Measurements from ENCODE around the gene COG8. TPM values are rescaled to one million over a fixed set of nuclear protein-coding genes. Genes with fewer than 3 reads are reported as not detected.

COG8 gene
- total RNA-seq, 3 donors from 2014 or later (not counting 1 experiment from before 2014, with no cell fraction given): 26.3 to 34.6 (median 29.0) TPM

DNA sequence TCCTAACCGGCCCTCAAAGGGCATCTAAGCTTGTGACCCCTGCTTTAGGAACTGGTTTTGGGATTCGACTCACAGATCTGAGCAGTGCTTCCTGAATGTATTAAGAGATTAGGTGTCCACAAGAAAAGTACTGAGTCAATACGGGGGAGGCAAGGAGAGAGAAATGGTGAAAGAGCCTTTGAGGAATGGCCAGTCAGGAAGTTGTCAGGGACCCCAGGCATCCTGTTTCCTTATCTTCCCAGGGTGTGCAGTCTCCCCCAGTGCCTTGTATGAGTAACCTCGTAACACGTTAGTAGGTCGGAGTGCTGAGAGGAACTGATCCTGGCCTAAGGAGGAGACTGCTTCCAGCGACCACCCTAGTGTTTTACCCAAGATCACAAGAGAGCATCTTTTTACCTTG lies 28.6 kb upstream of the COG8 start:
- H3K36me3 ChIP-seq (ENCODE audit: control insufficient read depth, insufficient read depth, low read length): peaks cover 58% of the 10 kb centered on the region
- peaks cover 17% of the 10 kb centered on the region for H3K36me3 Mint-ChIP-seq
- no peak overlapping the region for H3K27ac Mint-ChIP-seq
- H3K4me1 ChIP-seq (ENCODE audit: control insufficient read depth, insufficient read depth, low read length): no peaks in the 10 kb centered on the region
- ATAC-seq (no peak), DNase-seq (no peak)
- no peaks in the 10 kb centered on the region for H3K9me3 Mint-ChIP-seq
- H3K4me1 Mint-ChIP-seq: peaks cover 10 to 11% of the 10 kb centered on the region in 2 donors
- no peak overlapping the region for H3K27ac ChIP-seq (ENCODE audit: low read length)
- WGBS (ENCODE audit: insufficient coverage): 84% methylated on average over 7 of the region's 7 CpGs
- H3K4me3 ChIP-seq (ENCODE audit: low read length): no peak overlapping the region
- no peaks in the 10 kb centered on the region for H3K27me3 ChIP-seq (ENCODE audit: control insufficient read depth, insufficient read depth, low read length)
- H3K27me3 Mint-ChIP-seq (ENCODE audit: low read depth in 2 of 2): no peaks in the 10 kb centered on the region
- H3K4me3 Mint-ChIP-seq: no peak overlapping the region
- no peaks in the 10 kb centered on the region for H3K9me3 ChIP-seq (ENCODE audit: control insufficient read depth, insufficient read depth, low read length)
- TF ChIP-seq, protein P1, sequence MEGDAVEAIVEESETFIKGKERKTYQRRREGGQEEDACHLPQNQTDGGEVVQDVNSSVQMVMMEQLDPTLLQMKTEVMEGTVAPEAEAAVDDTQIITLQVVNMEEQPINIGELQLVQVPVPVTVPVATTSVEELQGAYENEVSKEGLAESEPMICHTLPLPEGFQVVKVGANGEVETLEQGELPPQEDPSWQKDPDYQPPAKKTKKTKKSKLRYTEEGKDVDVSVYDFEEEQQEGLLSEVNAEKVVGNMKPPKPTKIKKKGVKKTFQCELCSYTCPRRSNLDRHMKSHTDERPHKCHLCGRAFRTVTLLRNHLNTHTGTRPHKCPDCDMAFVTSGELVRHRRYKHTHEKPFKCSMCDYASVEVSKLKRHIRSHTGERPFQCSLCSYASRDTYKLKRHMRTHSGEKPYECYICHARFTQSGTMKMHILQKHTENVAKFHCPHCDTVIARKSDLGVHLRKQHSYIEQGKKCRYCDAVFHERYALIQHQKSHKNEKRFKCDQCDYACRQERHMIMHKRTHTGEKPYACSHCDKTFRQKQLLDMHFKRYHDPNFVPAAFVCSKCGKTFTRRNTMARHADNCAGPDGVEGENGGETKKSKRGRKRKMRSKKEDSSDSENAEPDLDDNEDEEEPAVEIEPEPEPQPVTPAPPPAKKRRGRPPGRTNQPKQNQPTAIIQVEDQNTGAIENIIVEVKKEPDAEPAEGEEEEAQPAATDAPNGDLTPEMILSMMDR (IDR thresholded peaks at IDR 0.05): no peak
- intact Hi-C loops (cut with micrococcal nuclease): no loop called here

DNA sequence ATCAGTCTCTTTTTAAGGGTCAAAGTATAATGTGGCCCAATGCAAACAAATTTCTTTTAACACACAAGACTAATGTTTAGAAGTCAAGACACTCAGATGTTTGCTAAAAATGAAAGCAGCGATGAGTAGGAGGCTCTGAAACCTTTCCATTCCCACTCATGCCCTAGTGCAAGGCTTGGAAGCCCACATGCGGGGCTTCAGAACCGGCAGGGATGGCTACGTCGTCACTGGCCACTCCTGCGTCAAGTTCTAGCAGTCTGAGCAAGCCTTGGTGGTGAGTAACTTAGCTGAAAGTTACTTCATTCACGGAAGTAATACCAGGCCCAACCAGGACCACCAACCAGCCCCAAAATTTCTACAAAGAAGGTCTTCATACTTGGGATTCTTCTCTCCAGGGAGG lies 27.1 kb upstream of the COG8 start:
- no peaks in the 10 kb centered on the region for H3K27me3 ChIP-seq (ENCODE audit: control insufficient read depth, insufficient read depth, low read length)
- H3K4me3 ChIP-seq (ENCODE audit: low read length): no peak overlapping the region
- Mint-ChIP-seq H3K36me3 (peaks cover 17% of the 10 kb centered on the region), H3K4me3 (no peak overlapping the region), H3K27me3 (ENCODE audit: low read depth in 2 of 2) (no peaks in the 10 kb centered on the region), H3K9me3 (no peaks in the 10 kb centered on the region), H3K4me1 (peaks cover 16 to 21% of the 10 kb centered on the region in 2 donors), H3K27ac (no peak overlapping the region)
- ATAC-seq: no peak
- intact Hi-C loops (cut with micrococcal nuclease): no loop called here
- WGBS (ENCODE audit: insufficient coverage): 93% methylated on average over 6 of the region's 7 CpGs
- TF ChIP-seq, protein P1 (IDR thresholded peaks at IDR 0.05): no peak
- peaks cover 54% of the 10 kb centered on the region for H3K36me3 ChIP-seq (ENCODE audit: control insufficient read depth, insufficient read depth, low read length)
- no peak for DNase-seq
- no peaks in the 10 kb centered on the region for H3K9me3 ChIP-seq (ENCODE audit: control insufficient read depth, insufficient read depth, low read length)
- no peaks in the 10 kb centered on the region for H3K4me1 ChIP-seq (ENCODE audit: control insufficient read depth, insufficient read depth, low read length)
- no peak overlapping the region for H3K27ac ChIP-seq (ENCODE audit: low read length)

DNA sequence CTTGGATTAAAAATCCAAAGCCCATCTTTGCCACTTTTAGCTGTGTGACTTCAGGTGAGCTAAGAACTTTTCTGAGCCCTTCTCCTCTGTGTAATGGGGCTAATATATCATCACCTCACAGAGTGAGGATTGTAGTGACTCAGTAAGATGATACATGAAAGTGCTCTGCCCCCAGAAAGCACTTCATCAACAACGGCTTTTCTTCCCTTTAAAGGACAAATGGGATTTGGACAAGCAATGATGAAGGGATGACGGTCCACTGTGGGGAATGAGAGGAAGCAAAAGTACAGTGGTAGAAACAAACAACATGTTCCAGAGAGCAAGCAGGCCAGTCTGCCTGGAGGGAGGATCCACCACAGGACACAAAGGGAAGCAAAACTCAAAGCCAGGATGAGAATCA lies 26.5 kb upstream of the COG8 start:
- WGBS (ENCODE audit: insufficient coverage): 100% methylated on average over 2 of the region's 2 CpGs

DNA sequence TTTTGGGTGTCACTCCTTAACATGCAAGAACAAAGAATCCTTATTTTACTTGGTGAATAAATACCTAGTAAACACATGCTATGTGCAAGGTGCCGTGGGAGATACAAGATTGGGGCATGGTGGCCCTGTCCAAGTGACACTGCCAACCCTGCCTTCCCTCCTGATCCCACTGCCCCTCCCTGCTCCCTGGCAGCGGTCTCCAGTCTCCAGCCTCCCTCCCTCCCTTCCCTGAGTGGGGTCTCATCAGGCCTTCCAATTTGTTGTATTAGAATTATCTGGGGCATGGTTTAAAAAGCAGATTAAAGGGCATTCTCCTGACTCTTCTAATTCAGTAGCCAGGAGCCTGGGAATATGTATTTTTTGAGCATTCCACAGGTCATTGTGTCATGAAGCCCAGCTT lies 24.7 kb upstream of the COG8 start:
- peaks cover 7% of the 10 kb centered on the region for H3K36me3 Mint-ChIP-seq
- Histone ChIP-seq H3K27ac (ENCODE audit: low read length) (no peak overlapping the region), H3K4me3 (ENCODE audit: low read length) (no peak overlapping the region), H3K9me3 (ENCODE audit: control insufficient read depth, insufficient read depth, low read length) (no peaks in the 10 kb centered on the region), H3K4me1 (ENCODE audit: control insufficient read depth, insufficient read depth, low read length) (no peaks in the 10 kb centered on the region), H3K27me3 (ENCODE audit: control insufficient read depth, insufficient read depth, low read length) (no peaks in the 10 kb centered on the region), H3K36me3 (ENCODE audit: control insufficient read depth, insufficient read depth, low read length) (peaks cover 41% of the 10 kb centered on the region)
- peaks cover 16 to 17% of the 10 kb centered on the region in 2 donors for H3K4me1 Mint-ChIP-seq
- ATAC-seq (no peak), DNase-seq (no peak)
- H3K9me3 Mint-ChIP-seq: no peaks in the 10 kb centered on the region
- WGBS (ENCODE audit: insufficient coverage): 100% methylated on average over 1 of the region's 2 CpGs
- TF ChIP-seq, protein P1 (IDR thresholded peaks at IDR 0.05): no peak
- H3K27ac Mint-ChIP-seq: peak overlapping the region in 1 of 2 donors; percentile 45
- no peaks in the 10 kb centered on the region for H3K27me3 Mint-ChIP-seq (ENCODE audit: low read depth in 2 of 2)
- intact Hi-C loops (cut with micrococcal nuclease): no loop called here
- H3K4me3 Mint-ChIP-seq: no peak overlapping the region

More for the DNA sequence above, 26.5 kb upstream of the COG8 start:
- Histone ChIP-seq H3K27ac (ENCODE audit: low read length) (no peak overlapping the region), H3K4me3 (ENCODE audit: low read length) (no peak overlapping the region), H3K36me3 (ENCODE audit: control insufficient read depth, insufficient read depth, low read length) (peaks cover 50% of the 10 kb centered on the region), H3K27me3 (ENCODE audit: control insufficient read depth, insufficient read depth, low read length) (no peaks in the 10 kb centered on the region), H3K4me1 (ENCODE audit: control insufficient read depth, insufficient read depth, low read length) (no peaks in the 10 kb centered on the region), H3K9me3 (ENCODE audit: control insufficient read depth, insufficient read depth, low read length) (no peaks in the 10 kb centered on the region)
- peaks cover 16 to 23% of the 10 kb centered on the region in 2 donors for H3K4me1 Mint-ChIP-seq
- no peaks in the 10 kb centered on the region for H3K9me3 Mint-ChIP-seq
- DNase-seq: no peak
- ATAC-seq: no peak
- no peak overlapping the region for H3K4me3 Mint-ChIP-seq
- peaks cover 14% of the 10 kb centered on the region for H3K36me3 Mint-ChIP-seq
- no peaks in the 10 kb centered on the region for H3K27me3 Mint-ChIP-seq (ENCODE audit: low read depth in 2 of 2)
- TF ChIP-seq, protein P1 (IDR thresholded peaks at IDR 0.05): no peak
- no peak overlapping the region for H3K27ac Mint-ChIP-seq
- intact Hi-C loops (cut with micrococcal nuclease): no loop called here
